K562 (cell line): ENCODE data around the gene RABGAP1L. TPM values are rescaled to one million over a fixed set of nuclear protein-coding genes. Genes with fewer than 3 reads are reported as not detected.

ENCODE experiments used
- ATAC-seq: fragments of 200-7000 bp; cut with Tn5 transposase; 3 replicates; pipeline ENCODE4 v1.9.1; 2020; ENCODE audit warnings: moderate library complexity
- BruUV-seq: library from RNA; stranded (reverse); fragments of 400-500 nt; replicated peaks from 2 replicates; lab custom pipeline; 2021; lab: Mats Ljungman, UMichigan
- CTCF ChIA-PET: fragments of 300-600 bp; formaldehyde crosslinking; extraction: SDS; loops from one replicate; lab custom pipeline; 2021; ENCODE audit warnings: low intra/inter-chr PET ratio; lab: Yijun Ruan, JAX
- POLR2A ChIA-PET: fragments of 300-600, 350-650 bp; sonication (Branson Sonifier 250); formaldehyde crosslinking; extraction: SDS; loops from one replicate; lab custom pipeline; 2021; ENCODE audit warnings: antibody characterized with exemption, inconsistent platforms; lab: Yijun Ruan, JAX
- DNase-seq, 4 experiments: peaks; one replicate each; pipeline versions ENCODE4 v3.0.0 to v3.0.0-alpha.2; 2011 to 2018; ENCODE audit warnings: low spot score in 3 of 4, mixed read lengths in 3 of 4; ENCODE audit errors: extremely low read depth in 1 of 4
- FAIRE-seq: peaks from 2 replicates; lab custom pipeline; 2011; peaks lifted over from hg19 to GRCh38; lab: Jason Lieb, UNC
- H2AFZ ChIP-seq: 2 replicates; pipeline ENCODE4 v1.6.0; 2011; ENCODE audit warnings: low read depth, low read length, control low read depth, inconsistent platforms
- H3K27ac ChIP-seq: fragments of 200-600 bp; 3 replicates; pipeline ENCODE4 v1.8.0; 2011; ENCODE audit warnings: low read depth, mild to moderate bottlenecking, control low read depth, inconsistent platforms, low read length, moderate library complexity, mixed read lengths; ENCODE audit errors: extremely low read depth
- H3K27me3 ChIP-seq, 2 experiments: fragments of 300-600 bp in 1 of 2; 2 replicates in 1 of 2; 3 replicates in 1 of 2; pipeline versions ENCODE4 v1.6.0 to v1.8.0; 2011; ENCODE audit warnings: inconsistent platforms in 2 of 2, low read length in 2 of 2, mild to moderate bottlenecking in 1 of 2, mixed read lengths in 1 of 2, moderate library complexity in 1 of 2; ENCODE audit not compliant: control insufficient read depth in 2 of 2, insufficient read depth in 2 of 2
- H3K36me3 ChIP-seq: fragments of 300-600 bp; 3 replicates; pipeline ENCODE4 v1.8.0; 2011; ENCODE audit warnings: mild to moderate bottlenecking, low read length, inconsistent platforms; ENCODE audit not compliant: control insufficient read depth, insufficient read depth
- H3K4me1 ChIP-seq, 2 experiments: fragments of 200-600 bp in 1 of 2; replicated peaks in 1 of 2; 2 replicates in 1 of 2; 3 replicates in 1 of 2; pipeline versions ENCODE4 v1.5.1 to v1.8.0; 2011; ENCODE audit warnings: inconsistent platforms in 2 of 2, low read length in 2 of 2, mild to moderate bottlenecking in 1 of 2, mixed read lengths in 1 of 2, moderate library complexity in 1 of 2; ENCODE audit not compliant: control insufficient read depth in 2 of 2, insufficient read depth in 2 of 2
- H3K4me2 ChIP-seq: 2 replicates; pipeline ENCODE4 v1.6.1; 2011; ENCODE audit warnings: low read length, control low read depth, inconsistent platforms, mixed read lengths; ENCODE audit not compliant: insufficient read depth
- H3K4me3 ChIP-seq: fragments of 200-600 bp; sonication (generic), shearing (Covaris generic); 2 replicates; pipeline ENCODE4 v1.5.1; 2016; ENCODE audit warnings: control low read depth, inconsistent platforms
- H3K79me2 ChIP-seq: fragments of 200-600 bp; 3 replicates; pipeline ENCODE4 v1.8.0; 2011; ENCODE audit warnings: low read length, inconsistent platforms; ENCODE audit not compliant: control insufficient read depth, insufficient read depth
- H3K9ac ChIP-seq, 2 experiments: 2 replicates each; pipeline versions ENCODE4 v1.6.0 to v1.6.1; 2011; ENCODE audit warnings: low read depth in 2 of 2, low read length in 2 of 2, control low read depth in 1 of 2, inconsistent platforms in 1 of 2, mild to moderate bottlenecking in 1 of 2, mixed read lengths in 1 of 2; ENCODE audit not compliant: insufficient read depth in 1 of 2
- H3K9me1 ChIP-seq: one replicate; pipeline ENCODE4 v1.6.0; 2011; ENCODE audit warnings: inconsistent platforms, mild to moderate bottlenecking, low read length, moderate library complexity; ENCODE audit not compliant: control insufficient read depth, insufficient read depth
- H3K9me3 ChIP-seq: replicated peaks from 2 replicates; pipeline ENCODE4 v1.5.1; 2011; ENCODE audit warnings: low read depth, low read length, inconsistent platforms; ENCODE audit not compliant: control insufficient read depth, insufficient read depth
- H4K20me1 ChIP-seq: replicated peaks from 2 replicates; pipeline ENCODE4 v1.6.1; 2011; ENCODE audit warnings: low read length, inconsistent platforms, mixed read lengths; ENCODE audit not compliant: control insufficient read depth, insufficient read depth
- CREBBP ChIP-seq: IDR thresholded peaks from one replicate; pipeline ENCODE4 v1.6.1; 2012; ENCODE audit warnings: low read depth, mild to moderate bottlenecking, control low read depth, inconsistent platforms, low read length
- CTCF ChIP-seq, 3 experiments: IDR thresholded peaks in 2 of 3; conservative IDR thresholded peaks in 1 of 3; 2 replicates each; pipeline ENCODE4 v1.5.1; 2011 to 2012; ENCODE audit warnings: low read length in 3 of 3, mild to moderate bottlenecking in 3 of 3, control low read depth in 2 of 3, improper control_type of control experiment in 1 of 3, inconsistent platforms in 1 of 3, low read depth in 1 of 3, mixed read lengths in 1 of 3, moderate library complexity in 1 of 3; ENCODE audit not compliant: insufficient read depth in 2 of 3
- HCFC1 ChIP-seq: IDR thresholded peaks from 2 replicates; pipeline ENCODE4 v1.6.1; 2012; ENCODE audit warnings: low read depth, low read length, improper control_type of control experiment
- HDGF ChIP-seq: fragments of 450-650 bp; IDR thresholded peaks from 2 replicates; pipeline ENCODE4 v1.6.1; 2016
- ILK ChIP-seq: fragments of 450-650 bp; IDR thresholded peaks from 2 replicates; pipeline ENCODE4 v1.6.1; 2016; ENCODE audit warnings: missing genetic modification characterization, low read depth, mild to moderate bottlenecking, missing compliant biosample characterization, moderate library complexity, borderline replicate concordance
- MBD2 ChIP-seq: sonication (generic); IDR thresholded peaks from 2 replicates; pipeline ENCODE4 v1.6.1; 2016; ENCODE audit warnings: low read depth, borderline replicate concordance
- SREBF2 ChIP-seq: sonication (generic); formaldehyde crosslinking; IDR thresholded peaks from 2 replicates; pipeline ENCODE4 v1.4.0; 2020; ENCODE audit warnings: mild to moderate bottlenecking, missing genetic modification reagents
- ZFP30 ChIP-seq: fragments of 250-450 bp; sonication (Bioruptor Pico); IDR thresholded peaks from 2 replicates; pipeline ENCODE4 v1.8.0; 2022; ENCODE audit warnings: moderate library complexity, mild to moderate bottlenecking, inconsistent platforms, borderline replicate concordance
- ZNF589 ChIP-seq: fragments of 200-800 bp; sonication (Bioruptor generic); IDR thresholded peaks from 2 replicates; pipeline ENCODE4 v1.6.1; 2016; ENCODE audit warnings: low read depth, missing genetic modification characterization, missing compliant biosample characterization
- WGBS: fragments of 100-300 bp; shearing (Covaris generic); methylation state at CpG from one replicate; pipeline ENCODE4 v1.1.6; 2016; ENCODE audit warnings: low coverage, mixed read lengths; ENCODE audit not compliant: insufficient coverage; ENCODE audit errors: missing lambda C conversion rate; 5-methylcytosine and 5-hydroxymethylcytosine counted together
- in situ Hi-C: fragments of 300-500 bp; cut with MboI; formaldehyde crosslinking; loops from 4 replicates; pipeline ENCODE4 v1.15.0; 2018; ENCODE audit warnings: inconsistent platforms, mixed read lengths
- intact Hi-C: fragments of 100-400 bp; cut with micrococcal nuclease; formaldehyde crosslinking; loops from 2 replicates; pipeline ENCODE4 v1.14.2; 2022
- polyA plus RNA-seq, 8 experiments: library from polyadenylated mRNA; depleted of rRNA in 4 of 8; stranded (reverse) in 5 of 8; unstranded in 3 of 8; fragments of >200 nt; fragmentation: Nextera tagmentation in 2 of 8; fragmentation: Illumina TruSeq in 1 of 8; extraction: Ambion mirVana in 2 of 8; extraction: Trizol in 1 of 8; gene quantifications; 2 replicates each; pipeline versions ENCODE4 v1.2.1 to v1.2.3, GENCODE V29; 2011 to 2014; ENCODE audit warnings: inconsistent platforms in 1 of 8, missing spikeins in 1 of 8
- total RNA-seq, 7 experiments: library from RNA; depleted of rRNA in 6 of 7; stranded (reverse); fragments of >200 nt in 6 of 7; fragmentation: Illumina TruSeq in 2 of 7; extraction: Trizol in 2 of 7; gene quantifications; 2 replicates each; pipeline versions ENCODE4 v1.2.1 to v1.2.3, GENCODE V29; 2011 to 2021; ENCODE audit warnings: low replicate concordance in 1 of 7
- TF ChIP-seq, protein P1 (sequence below): sonication (generic); formaldehyde crosslinking; IDR thresholded peaks from 2 replicates; pipeline ENCODE4 v1.8.0; 2023; ENCODE audit warnings: mild to moderate bottlenecking, missing genetic modification reagents
- TF ChIP-seq, protein P2 (sequence below): fragments of 250-450 bp; sonication (Bioruptor Pico); IDR thresholded peaks from 2 replicates; pipeline ENCODE4 v1.8.0; 2022; ENCODE audit warnings: inconsistent platforms, mild to moderate bottlenecking, moderate library complexity, borderline replicate concordance

The RABGAP1L gene
- total and polyA plus RNA-seq, 9 of the 15 experiments (the other 6 are each of a cell fraction or from before 2014, with no cell fraction given): 16.5 to 44.9 (median 26.7) TPM

DNA sequence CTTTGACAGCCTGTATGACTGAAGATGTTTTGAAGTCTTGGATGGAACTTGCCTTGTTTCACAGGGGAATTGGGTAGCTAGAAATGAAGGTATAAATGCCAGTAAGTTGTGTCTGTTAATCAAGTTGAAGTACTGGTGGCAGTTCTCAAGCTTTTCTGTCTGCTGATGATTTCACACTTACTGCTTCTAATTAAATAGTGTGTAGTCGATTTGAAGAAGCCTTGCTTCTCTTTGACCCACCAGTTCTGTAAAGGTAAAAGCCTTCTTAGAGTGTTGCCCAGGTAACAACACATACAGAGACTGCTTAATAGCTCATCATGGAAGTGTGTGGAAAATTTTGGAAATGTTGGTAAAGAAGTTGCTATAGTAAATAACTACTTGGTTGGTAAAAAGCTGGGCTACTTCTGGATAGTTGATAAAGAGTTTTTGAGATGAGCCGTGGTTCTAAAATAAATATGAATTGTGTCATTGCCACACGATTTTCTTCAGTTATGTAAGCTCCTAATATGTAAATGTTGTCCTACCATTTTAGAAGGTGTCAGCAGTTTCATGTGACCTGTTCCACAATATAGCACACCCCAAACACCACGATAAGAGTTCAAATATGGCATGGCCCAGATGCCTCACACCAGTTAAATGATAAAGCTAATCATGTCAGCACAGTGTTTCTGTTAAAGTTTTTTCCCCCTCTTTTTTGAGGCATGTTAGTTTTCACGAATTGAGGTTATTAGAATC, 7.4 kb downstream of the RABGAP1L start (continued):
- TF ChIP-seq, protein P1, sequence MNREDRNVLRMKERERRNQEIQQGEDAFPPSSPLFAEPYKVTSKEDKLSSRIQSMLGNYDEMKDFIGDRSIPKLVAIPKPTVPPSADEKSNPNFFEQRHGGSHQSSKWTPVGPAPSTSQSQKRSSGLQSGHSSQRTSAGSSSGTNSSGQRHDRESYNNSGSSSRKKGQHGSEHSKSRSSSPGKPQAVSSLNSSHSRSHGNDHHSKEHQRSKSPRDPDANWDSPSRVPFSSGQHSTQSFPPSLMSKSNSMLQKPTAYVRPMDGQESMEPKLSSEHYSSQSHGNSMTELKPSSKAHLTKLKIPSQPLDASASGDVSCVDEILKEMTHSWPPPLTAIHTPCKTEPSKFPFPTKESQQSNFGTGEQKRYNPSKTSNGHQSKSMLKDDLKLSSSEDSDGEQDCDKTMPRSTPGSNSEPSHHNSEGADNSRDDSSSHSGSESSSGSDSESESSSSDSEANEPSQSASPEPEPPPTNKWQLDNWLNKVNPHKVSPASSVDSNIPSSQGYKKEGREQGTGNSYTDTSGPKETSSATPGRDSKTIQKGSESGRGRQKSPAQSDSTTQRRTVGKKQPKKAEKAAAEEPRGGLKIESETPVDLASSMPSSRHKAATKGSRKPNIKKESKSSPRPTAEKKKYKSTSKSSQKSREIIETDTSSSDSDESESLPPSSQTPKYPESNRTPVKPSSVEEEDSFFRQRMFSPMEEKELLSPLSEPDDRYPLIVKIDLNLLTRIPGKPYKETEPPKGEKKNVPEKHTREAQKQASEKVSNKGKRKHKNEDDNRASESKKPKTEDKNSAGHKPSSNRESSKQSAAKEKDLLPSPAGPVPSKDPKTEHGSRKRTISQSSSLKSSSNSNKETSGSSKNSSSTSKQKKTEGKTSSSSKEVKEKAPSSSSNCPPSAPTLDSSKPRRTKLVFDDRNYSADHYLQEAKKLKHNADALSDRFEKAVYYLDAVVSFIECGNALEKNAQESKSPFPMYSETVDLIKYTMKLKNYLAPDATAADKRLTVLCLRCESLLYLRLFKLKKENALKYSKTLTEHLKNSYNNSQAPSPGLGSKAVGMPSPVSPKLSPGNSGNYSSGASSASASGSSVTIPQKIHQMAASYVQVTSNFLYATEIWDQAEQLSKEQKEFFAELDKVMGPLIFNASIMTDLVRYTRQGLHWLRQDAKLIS (CRISPR knock-in tag): 0 out of 2 replicates have a peak, but pooled peaks have one; percentile 56
- no peak for TF ChIP-seq HCFC1

DNA sequence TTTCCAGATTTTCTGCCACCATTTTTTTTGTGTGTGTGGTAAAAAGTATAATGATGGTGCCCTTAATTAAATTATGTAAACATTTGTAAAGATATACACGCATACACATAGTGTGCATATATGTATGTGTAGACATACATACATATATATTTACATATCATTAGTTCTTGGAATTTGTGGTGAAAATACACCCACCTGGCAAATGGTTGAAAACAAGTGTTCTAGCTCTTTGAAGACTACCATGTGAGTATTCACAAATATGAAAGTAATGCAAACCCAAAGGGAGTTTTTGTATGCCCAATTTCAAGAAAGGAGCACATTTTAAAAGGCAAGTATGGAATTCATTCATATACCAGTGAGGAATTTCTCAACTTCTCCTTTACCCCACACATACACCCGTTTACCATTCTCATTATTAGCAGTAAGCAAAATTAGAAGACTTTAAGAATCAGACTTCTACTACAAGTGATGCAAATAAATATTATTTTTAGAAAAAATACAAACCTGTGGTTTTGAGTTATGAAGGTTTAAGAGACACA, 8.0 kb downstream of the RABGAP1L start:
- H3K27ac ChIP-seq: peak overlapping the region; percentile 66; the same call in 2 of the 3 replicates
- H3K4me1 ChIP-seq: peaks cover 20 to 48% of the 10 kb centered on the region in 2 experiments
- H3K4me2 ChIP-seq: peak overlapping the region; percentile 59
- H3K79me2 ChIP-seq: peaks cover 92% of the 10 kb centered on the region
- no peaks in the 10 kb centered on the region for H3K9me3 ChIP-seq
- peak overlapping the region in 1 of 2 experiments; percentile 49; a peak in 1 of 4 replicates for H3K9ac ChIP-seq
- H3K9me1 ChIP-seq: no peaks in the 10 kb centered on the region
- H3K36me3 ChIP-seq: peaks cover 19% of the 10 kb centered on the region; the same call in 2 of the 3 replicates
- no peak overlapping the region for H3K4me3 ChIP-seq
- POLR2A ChIA-PET: interaction anchor here (0.6 to 2.0 kb wide), 12 partner anchors 8 to 299 kb away, joined by 3 to 9 read pairs (median 4); partner anchors contain the start of genes GAS5 and ZBTB37
- intact Hi-C loops (no loop called here), in situ Hi-C loops (no loop called here)
- H3K27me3 ChIP-seq: no peaks in the 10 kb centered on the region
- H2AFZ ChIP-seq: peak overlapping the region; percentile 53
- WGBS: 33% methylated on average over 2 of the region's 2 CpGs
- no peaks in the 10 kb centered on the region for H4K20me1 ChIP-seq
- CTCF ChIA-PET: no interaction called here
- DNase-seq (no peak), FAIRE-seq (no peak), ATAC-seq (no peak)
- BruUV-seq: no TSS peak
- 0 out of 6 replicates have a peak, but pooled peaks of 1 of the 3 experiments have one; percentile 1 for TF ChIP-seq CTCF (IDR thresholded peaks at IDR 0.05 in 2 of 3, conservative IDR thresholded peaks at IDR 0.05 in 1 of 3; ENCODE audit: insufficient read depth in 2 of 3, low read depth in 1 of 3, low read length in 3 of 3)
- TF ChIP-seq ZFP30: no peak; the same call in 1 of the 2 replicates
- TF ChIP-seq, protein P2, sequence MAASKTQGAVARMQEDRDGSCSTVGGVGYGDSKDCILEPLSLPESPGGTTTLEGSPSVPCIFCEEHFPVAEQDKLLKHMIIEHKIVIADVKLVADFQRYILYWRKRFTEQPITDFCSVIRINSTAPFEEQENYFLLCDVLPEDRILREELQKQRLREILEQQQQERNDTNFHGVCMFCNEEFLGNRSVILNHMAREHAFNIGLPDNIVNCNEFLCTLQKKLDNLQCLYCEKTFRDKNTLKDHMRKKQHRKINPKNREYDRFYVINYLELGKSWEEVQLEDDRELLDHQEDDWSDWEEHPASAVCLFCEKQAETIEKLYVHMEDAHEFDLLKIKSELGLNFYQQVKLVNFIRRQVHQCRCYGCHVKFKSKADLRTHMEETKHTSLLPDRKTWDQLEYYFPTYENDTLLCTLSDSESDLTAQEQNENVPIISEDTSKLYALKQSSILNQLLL: no peak
- no peak for TF ChIP-seq CREBBP
- TF ChIP-seq MBD2: no peak
- no peak for TF ChIP-seq HDGF
- no peak for TF ChIP-seq ILK
- TF ChIP-seq SREBF2 (CRISPR knock-in tag): no peak
- peak; percentile 38; the same call in 1 of the 2 replicates for TF ChIP-seq ZNF589 (CRISPR knock-in tag)
